Progenitor cell of endocrine pancreas (in vitro differentiated cells): ENCODE measurements around the gene PXT1. TPM values are rescaled to one million over a fixed set of nuclear protein-coding genes. Genes with fewer than 3 reads are reported as not detected.
"Not testable (repeated sequence)": the region's sequence is repeated elsewhere in the genome, so short reads cannot be mapped to it uniquely, and the experiment has no call there.

Source experiments
- DNase-seq: peaks from one replicate; pipeline ENCODE4 v3.0.0; 2021; ENCODE audit warnings: low spot score; ENCODE audit not compliant: unreplicated experiment
- H3K27ac Mint-ChIP-seq: 2 replicates; pipeline ENCODE4 v1.8.0; 2021; ENCODE audit warnings: mild to moderate bottlenecking, moderate library complexity, mixed read lengths
- H3K27me3 Mint-ChIP-seq: 2 replicates; pipeline ENCODE4 v1.8.0; 2021; ENCODE audit warnings: mixed read lengths
- H3K36me3 Mint-ChIP-seq: 2 replicates; pipeline ENCODE4 v1.8.0; 2022; ENCODE audit warnings: mixed read lengths; ENCODE audit not compliant: insufficient read depth
- H3K4me1 Mint-ChIP-seq: 2 replicates; pipeline ENCODE4 v1.8.0; 2021; ENCODE audit warnings: low read depth, mixed read lengths
- H3K4me3 Mint-ChIP-seq: 2 replicates; pipeline ENCODE4 v1.8.0; 2021; ENCODE audit warnings: low read depth, mild to moderate bottlenecking, moderate library complexity, mixed read lengths
- H3K9me3 Mint-ChIP-seq: 2 replicates; pipeline ENCODE4 v1.8.0; 2021; ENCODE audit warnings: low read depth, mixed read lengths
- CTCF ChIP-seq: fragments of 200-600 bp; sonication (generic); IDR thresholded peaks from one replicate; pipeline ENCODE4 v1.5.0; 2021; ENCODE audit warnings: antibody characterized with exemption, mild to moderate bottlenecking; ENCODE audit not compliant: unreplicated experiment
- total RNA-seq: library from RNA; stranded (reverse); gene quantifications from 2 replicates; pipeline ENCODE4 v1.2.1, GENCODE V29; 2021

PXT1 gene
- total RNA-seq, 1 donor from 2014 or later, result not detected

GRCh38 chr6:36413489-36414480 is 28.9 kb downstream of the PXT1 start:
- H3K27me3 Mint-ChIP-seq, result peaks cover 2% of the 10 kb centered on the region
- H3K4me1 Mint-ChIP-seq, result no peaks in the 10 kb centered on the region
- DNase-seq, result no peak
- no peaks in the 10 kb centered on the region for H3K36me3 Mint-ChIP-seq
- H3K4me3 Mint-ChIP-seq, result no peak overlapping the region
- H3K9me3 Mint-ChIP-seq, result no peaks in the 10 kb centered on the region
- H3K27ac Mint-ChIP-seq, result no peak overlapping the region
- TF ChIP-seq CTCF, result no peak

- H3K27me3 Mint-ChIP-seq, H3K27ac Mint-ChIP-seq, H3K36me3 Mint-ChIP-seq, DNase-seq, H3K4me3 Mint-ChIP-seq, H3K9me3 Mint-ChIP-seq, H3K4me1 Mint-ChIP-seq: not testable (repeated sequence)
Observed at GRCh38 chr6:36409718-36410117, 32.9 kb downstream of the PXT1 start.

- Mint-ChIP-seq H3K27me3 (peaks cover 4% of the 10 kb centered on the region), H3K27ac (no peak overlapping the region), H3K4me3 (no peak overlapping the region), H3K9me3 (no peaks in the 10 kb centered on the region), H3K4me1 (no peaks in the 10 kb centered on the region), H3K36me3 (no peaks in the 10 kb centered on the region)
- no peak for DNase-seq
- no peak for TF ChIP-seq CTCF
Observed at GRCh38 chr6:36404164-36404563, 38.5 kb downstream of the PXT1 start.

- no peaks in the 10 kb centered on the region for H3K9me3 Mint-ChIP-seq
- H3K36me3 Mint-ChIP-seq, result no peaks in the 10 kb centered on the region
- no peak overlapping the region for H3K4me3 Mint-ChIP-seq
- peaks cover 4% of the 10 kb centered on the region for H3K27me3 Mint-ChIP-seq
- H3K4me1 Mint-ChIP-seq, result no peaks in the 10 kb centered on the region
- no peak for TF ChIP-seq CTCF
- DNase-seq, result no peak
- H3K27ac Mint-ChIP-seq, result no peak overlapping the region
Observed at GRCh38 chr6:36402481-36402880, 40.2 kb downstream of the PXT1 start.

- Mint-ChIP-seq H3K4me3 (no peak overlapping the region), H3K4me1 (no peaks in the 10 kb centered on the region), H3K27me3 (peaks cover 4% of the 10 kb centered on the region), H3K9me3 (no peaks in the 10 kb centered on the region), H3K36me3 (no peaks in the 10 kb centered on the region), H3K27ac (no peak overlapping the region)
- no peak for DNase-seq
- TF ChIP-seq CTCF, result no peak
Observed at GRCh38 chr6:36399970-36400369, 42.7 kb downstream of the PXT1 start.

- Mint-ChIP-seq H3K4me3 (no peak overlapping the region), H3K4me1 (no peaks in the 10 kb centered on the region), H3K9me3 (no peaks in the 10 kb centered on the region), H3K27ac (no peak overlapping the region), H3K36me3 (no peaks in the 10 kb centered on the region), H3K27me3 (peaks cover 39% of the 10 kb centered on the region)
- TF ChIP-seq CTCF, result no peak
- DNase-seq, result no peak
Observed at GRCh38 chr6:36392621-36393020, 50.0 kb downstream of the PXT1 start.
